Thyroid gland (tissue), 4 donors: ENCODE results near the gene GOLGA6C. TPM values are rescaled to one million over a fixed set of nuclear protein-coding genes. Genes with fewer than 3 reads are reported as not detected.
"Not testable (repeated sequence)": the region's sequence is repeated elsewhere in the genome, so short reads cannot be mapped to it uniquely, and the experiment has no call there.

Experiments used
- DNase-seq, 2 donors: peaks; one replicate each; pipeline ENCODE4 v3.0.0-alpha.2; 2019
- H3K27ac ChIP-seq, 3 donors: fragments of 200-600 bp; sonication (generic); 1 replicate in 2 of 3; 2 replicates in 1 of 3; pipeline ENCODE4 v1.5.1; 2016 to 2019; ENCODE audit warnings: mild to moderate bottlenecking in 1 of 3, moderate library complexity in 1 of 3
- H3K27me3 ChIP-seq: fragments of 200-600 bp; sonication (generic); one replicate; pipeline ENCODE4 v1.5.1; 2019
- H3K36me3 ChIP-seq, 2 donors: fragments of 200-600 bp; sonication (generic); one replicate each; pipeline ENCODE4 v1.5.1; 2016 to 2019
- H3K4me1 ChIP-seq, 2 donors: fragments of 200-600 bp; sonication (generic); one replicate each; pipeline ENCODE4 v1.5.1; 2017 to 2019
- H3K4me3 ChIP-seq, 3 donors: fragments of 200-600 bp; sonication (generic); replicated peaks in 1 of 3; 1 replicate in 2 of 3; 2 replicates in 1 of 3; pipeline ENCODE4 v1.5.1; 2016; ENCODE audit warnings: mild to moderate bottlenecking in 1 of 3
- H3K9me3 ChIP-seq: fragments of 200-600 bp; sonication (generic); one replicate; pipeline ENCODE4 v1.5.1; 2017
- POLR2A ChIP-seq, 2 donors: fragments of 450-650 bp; IDR thresholded peaks; one replicate each; pipeline ENCODE4 v1.6.1; 2017; ENCODE audit warnings: antibody characterized with exemption in 2 of 2, mild to moderate bottlenecking in 2 of 2, moderate library complexity in 1 of 2
- WGBS, 2 donors: methylation state at CpG; one replicate each; pipeline ENCODE4 v1.1.5; 2017; 5-methylcytosine and 5-hydroxymethylcytosine counted together
- intact Hi-C: fragments of 100-400 bp; cut with DNase I; formaldehyde crosslinking; loops from one replicate; pipeline ENCODE4 v1.15.1; 2023
- small RNA-seq: library from RNA; depleted of rRNA; stranded (forward); fragments of <200 nt; gene quantifications from one replicate; pipeline ENCODE3, GENCODE V24; 2016
- total RNA-seq, 4 donors: library from RNA; depleted of rRNA; stranded (reverse); fragments of >200 nt; gene quantifications; one replicate each; pipeline ENCODE4 v1.2.3, GENCODE V29; 2016
- TF ChIP-seq, protein P1 (sequence below), 6 experiments: fragments of 200-600 bp in 3 of 6; fragments of 450-650 bp in 3 of 6; sonication (generic) in 3 of 6; IDR thresholded peaks; one replicate each; pipeline ENCODE4 v1.5.1; 2016 to 2019; ENCODE audit warnings: antibody characterized with exemption in 6 of 6, mild to moderate bottlenecking in 2 of 6, inconsistent platforms in 1 of 6, moderate library complexity in 1 of 6

Gene GOLGA6C
- total RNA-seq, 4 donors from 2014 or later: not detected

GRCh38 chr15:75309711-75310110 lies 51.6 kb downstream of the GOLGA6C start:
- no peak for DNase-seq
- Histone ChIP-seq H3K27me3 (no peaks in the 10 kb centered on the region), H3K36me3 (no peaks in the 10 kb centered on the region), H3K4me1 (no peaks in the 10 kb centered on the region), H3K27ac (no peak overlapping the region), H3K4me3 (no peak overlapping the region), H3K9me3 (no peaks in the 10 kb centered on the region)
- TF ChIP-seq, protein P1, sequence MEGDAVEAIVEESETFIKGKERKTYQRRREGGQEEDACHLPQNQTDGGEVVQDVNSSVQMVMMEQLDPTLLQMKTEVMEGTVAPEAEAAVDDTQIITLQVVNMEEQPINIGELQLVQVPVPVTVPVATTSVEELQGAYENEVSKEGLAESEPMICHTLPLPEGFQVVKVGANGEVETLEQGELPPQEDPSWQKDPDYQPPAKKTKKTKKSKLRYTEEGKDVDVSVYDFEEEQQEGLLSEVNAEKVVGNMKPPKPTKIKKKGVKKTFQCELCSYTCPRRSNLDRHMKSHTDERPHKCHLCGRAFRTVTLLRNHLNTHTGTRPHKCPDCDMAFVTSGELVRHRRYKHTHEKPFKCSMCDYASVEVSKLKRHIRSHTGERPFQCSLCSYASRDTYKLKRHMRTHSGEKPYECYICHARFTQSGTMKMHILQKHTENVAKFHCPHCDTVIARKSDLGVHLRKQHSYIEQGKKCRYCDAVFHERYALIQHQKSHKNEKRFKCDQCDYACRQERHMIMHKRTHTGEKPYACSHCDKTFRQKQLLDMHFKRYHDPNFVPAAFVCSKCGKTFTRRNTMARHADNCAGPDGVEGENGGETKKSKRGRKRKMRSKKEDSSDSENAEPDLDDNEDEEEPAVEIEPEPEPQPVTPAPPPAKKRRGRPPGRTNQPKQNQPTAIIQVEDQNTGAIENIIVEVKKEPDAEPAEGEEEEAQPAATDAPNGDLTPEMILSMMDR (IDR thresholded peaks at IDR 0.05): no peak
- TF ChIP-seq POLR2A (IDR thresholded peaks at IDR 0.05): no peak
- intact Hi-C loops: no loop called here

DNA sequence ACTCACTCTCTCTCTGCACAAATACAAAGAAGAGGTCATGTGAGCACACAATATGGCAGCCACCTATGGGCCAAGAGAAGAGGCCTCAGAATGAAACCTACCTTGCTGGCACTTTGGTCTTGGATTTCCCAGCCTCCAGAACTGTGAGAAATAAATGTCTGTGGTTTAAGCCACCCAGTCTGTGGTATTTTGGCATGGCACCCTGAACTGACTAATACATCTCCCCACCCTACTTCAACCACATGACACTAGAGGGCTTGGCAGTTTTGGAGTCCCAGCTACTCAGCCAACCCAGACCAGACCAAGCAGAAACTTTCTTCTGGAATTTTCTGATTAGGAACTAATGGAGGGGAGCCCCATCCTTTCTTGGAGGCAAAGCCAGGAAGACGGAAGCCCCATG lies 54.4 kb downstream of the GOLGA6C start:
- H3K4me3 ChIP-seq, H3K27me3 ChIP-seq, H3K4me1 ChIP-seq, H3K36me3 ChIP-seq, H3K27ac ChIP-seq, DNase-seq, intact Hi-C loops, H3K9me3 ChIP-seq: not testable (repeated sequence)
- 100% methylated on average over 1 of the region's 1 CpG for whole genome bisulfite sequencing, 2 donors

DNA sequence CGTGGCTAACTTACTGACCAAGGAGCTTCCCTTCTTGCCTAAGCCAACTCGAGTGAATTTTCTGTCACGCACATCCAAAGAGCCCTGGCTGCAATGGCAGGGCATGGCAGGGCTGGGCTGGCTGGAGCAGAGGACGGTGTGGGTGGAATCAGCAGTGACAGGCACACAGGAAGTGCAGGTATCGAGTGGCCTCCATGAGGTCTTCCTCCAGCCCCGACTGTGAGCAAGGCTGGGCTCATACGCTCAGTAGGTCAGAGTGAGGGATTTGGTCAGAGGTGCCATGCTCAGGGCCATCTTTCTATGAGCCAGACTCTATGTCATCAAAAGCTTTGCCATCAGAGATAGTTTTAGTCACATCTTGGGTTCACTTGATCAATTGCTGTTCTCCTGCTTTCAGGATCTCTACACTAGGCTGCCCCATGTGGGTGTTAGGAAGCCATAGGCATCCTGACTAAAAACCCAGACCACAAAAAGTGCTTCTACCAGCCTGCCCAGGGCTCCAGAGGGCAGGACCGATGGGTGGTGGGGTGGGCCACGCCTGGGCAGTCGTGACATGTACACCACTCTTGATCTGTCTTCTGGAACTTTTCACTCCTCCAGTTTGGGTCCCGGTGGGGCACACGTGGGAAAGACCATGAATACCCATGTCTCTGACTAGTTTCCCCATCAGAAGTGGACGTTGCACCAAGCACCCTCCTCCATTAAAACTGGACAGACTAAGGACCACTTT lies 55.1 kb downstream of the GOLGA6C start:
- H3K4me1 ChIP-seq: no peaks in the 10 kb centered on the region
- no peaks in the 10 kb centered on the region for H3K27me3 ChIP-seq
- H3K9me3 ChIP-seq: no peaks in the 10 kb centered on the region
- H3K4me3 ChIP-seq: no peak overlapping the region
- H3K36me3 ChIP-seq: no peaks in the 10 kb centered on the region
- no peak for DNase-seq
- intact Hi-C loops: no loop called here
- 78 to 92% methylated on average over 11 to 13 of the region's 13 CpGs for WGBS, 2 donors
- TF ChIP-seq POLR2A (IDR thresholded peaks at IDR 0.05): no peak
- TF ChIP-seq, protein P1 (IDR thresholded peaks at IDR 0.05): no peak
- H3K27ac ChIP-seq: no peak overlapping the region

DNA sequence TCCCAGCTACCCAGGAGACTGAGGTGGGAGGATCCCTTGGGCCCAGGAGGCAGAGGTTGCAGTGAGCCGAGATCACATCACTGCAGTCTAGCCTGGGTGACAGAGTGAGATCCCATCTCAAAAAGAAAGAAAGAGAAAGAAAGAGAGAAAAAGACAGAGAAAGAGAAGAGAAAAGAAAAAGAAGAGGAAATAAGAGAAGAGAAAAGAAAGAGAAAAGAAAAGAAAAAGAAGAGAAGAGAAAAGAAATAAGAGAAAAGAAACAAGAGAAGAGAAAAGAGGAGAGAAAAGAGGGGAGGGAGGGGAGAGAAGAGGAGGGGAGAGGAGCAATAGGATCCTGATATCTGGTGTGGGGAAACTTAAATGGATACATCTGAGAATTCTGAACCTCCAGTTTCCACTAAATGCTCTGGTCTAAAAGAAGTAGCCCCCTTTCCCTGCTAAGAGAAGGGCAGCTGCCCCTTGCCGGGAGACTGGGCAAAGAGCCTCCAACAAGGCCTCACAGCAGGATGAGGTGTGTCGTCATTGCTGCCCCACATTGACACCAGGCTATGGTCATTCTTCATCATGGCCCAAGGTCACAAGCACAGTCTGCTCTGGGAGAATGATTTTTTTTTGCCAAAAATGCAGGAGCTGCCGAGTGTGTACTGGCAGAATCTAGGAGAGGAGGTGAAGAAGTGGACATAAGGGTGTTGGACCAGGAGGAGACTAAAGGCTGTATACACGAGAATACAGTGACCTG lies 56.6 kb downstream of the GOLGA6C start:
- Histone ChIP-seq H3K4me3 (no peak overlapping the region), H3K27ac (no peak overlapping the region), H3K4me1 (no peaks in the 10 kb centered on the region), H3K27me3 (no peaks in the 10 kb centered on the region), H3K9me3 (no peaks in the 10 kb centered on the region), H3K36me3 (no peaks in the 10 kb centered on the region)
- TF ChIP-seq POLR2A (IDR thresholded peaks at IDR 0.05): no peak
- TF ChIP-seq, protein P1 (IDR thresholded peaks at IDR 0.05): no peak
- WGBS, 2 donors: 71 to 84% methylated on average over 5 of the region's 5 CpGs
- intact Hi-C loops: no loop called here
- DNase-seq: no peak

DNA sequence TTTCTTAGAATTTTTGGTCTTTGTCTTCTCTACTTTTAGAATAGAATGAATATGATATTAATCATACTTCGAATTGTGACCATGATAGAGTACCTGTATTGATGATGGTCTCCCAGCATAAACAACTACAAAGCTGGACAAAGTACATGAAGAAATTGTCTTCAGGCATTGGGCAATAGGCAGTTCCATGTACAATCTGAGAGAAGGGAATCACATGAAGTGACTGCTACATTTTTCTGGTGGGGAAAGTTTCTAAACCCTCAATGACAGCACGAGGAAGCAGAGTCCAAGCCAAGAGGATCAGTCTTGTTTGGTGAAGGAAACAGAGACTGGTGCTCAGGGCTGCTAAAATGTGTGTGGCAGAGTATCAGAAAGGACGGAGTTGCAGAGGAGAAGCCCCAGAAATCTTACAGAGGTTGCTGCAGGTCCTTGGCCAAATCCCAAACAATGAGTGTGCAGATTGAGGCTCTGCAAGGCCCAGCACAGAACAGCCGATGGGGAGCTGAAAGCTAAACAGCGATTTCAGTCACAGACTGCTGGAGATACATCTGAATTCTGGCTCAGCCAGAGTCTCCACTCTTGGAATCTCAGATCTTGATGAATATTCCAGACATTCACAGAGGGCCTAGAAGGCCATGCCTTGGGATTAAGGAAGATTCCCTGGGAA lies 61.2 kb downstream of the GOLGA6C start:
- H3K9me3 ChIP-seq, DNase-seq, H3K27ac ChIP-seq, H3K4me3 ChIP-seq, H3K36me3 ChIP-seq, H3K27me3 ChIP-seq, H3K4me1 ChIP-seq, intact Hi-C loops: not testable (repeated sequence)
- WGBS, 2 donors: 81 to 89% methylated on average over 5 of the region's 5 CpGs

Small RNAs within 50 kb of the gene (small RNA-seq; reads per million reads assigned to genes)
- gene AC068338.1 (not detected), gene RN7SL327P (not detected), gene RN7SL489P (not detected)

Other genes starting within 250 kb of the GOLGA6C start
- gene PPCDC, start 234.7 kb upstream of the GOLGA6C start, total RNA-seq: 10 to 100 TPM in 3 of 4 donors, 1 to 10 TPM in 1; 3.5 to 31.2 (median 20.6) TPM
- gene C15orf39, start 56.5 kb upstream of the GOLGA6C start, total RNA-seq: 10 to 100 TPM; 10.6 to 18.3 (median 16.7) TPM
- not detected for gene GOLGA6D, start 24.5 kb downstream of the GOLGA6C start, total RNA-seq
- 10 to 100 TPM; 58.1 to 83.6 (median 61.1) TPM for gene COMMD4, start 77.7 kb downstream of the GOLGA6C start, total RNA-seq
- gene NEIL1, start 88.7 kb downstream of the GOLGA6C start, total RNA-seq: 10 to 100 TPM; 25.2 to 71.9 (median 48.8) TPM
- 100 to 1,000 TPM; 200 to 357 (median 226) TPM for gene MAN2C1, start 110.3 kb downstream of the GOLGA6C start, total RNA-seq
- 100 to 1,000 TPM in 1 of 4 donors, 10 to 100 TPM in 3; 51.4 to 146 (median 84.2) TPM for gene SIN3A, start 193.4 kb downstream of the GOLGA6C start, total RNA-seq